Colon (tissue), 2 donors: Measurements from ENCODE around the gene ADAR.

Experiments
- FAIRE-seq: peaks from 2 replicates; lab custom pipeline; 2012; peaks lifted over from hg19 to GRCh38; lab: Jason Lieb, UNC
- donor health status: control.
- donor health status: control.

Gene ADAR

DNA sequence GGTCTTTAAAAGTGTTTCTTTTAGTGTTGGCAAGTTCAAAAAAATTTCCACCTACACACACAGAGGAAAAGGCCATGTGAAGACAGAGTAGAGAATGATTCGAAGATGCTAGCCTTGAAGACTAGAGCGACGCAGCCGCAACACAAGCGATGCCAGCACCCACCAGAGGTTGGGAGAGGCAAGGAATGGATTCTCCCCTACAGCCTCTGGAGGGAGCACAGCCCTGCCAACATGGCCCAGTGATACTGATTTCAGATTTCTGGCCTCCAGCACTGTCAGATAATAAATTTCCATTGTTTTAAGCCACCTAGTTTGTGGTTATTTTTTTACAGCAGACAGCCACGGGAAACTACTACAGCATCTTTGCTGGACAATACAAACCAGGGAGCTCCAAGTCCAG, 6.9 kb upstream of the ADAR start:
- no peak for FAIRE-seq

- no peak for FAIRE-seq
These were observed 6.3 kb upstream of the ADAR start for GRCh38 chr1:154614247-154614646.

DNA sequence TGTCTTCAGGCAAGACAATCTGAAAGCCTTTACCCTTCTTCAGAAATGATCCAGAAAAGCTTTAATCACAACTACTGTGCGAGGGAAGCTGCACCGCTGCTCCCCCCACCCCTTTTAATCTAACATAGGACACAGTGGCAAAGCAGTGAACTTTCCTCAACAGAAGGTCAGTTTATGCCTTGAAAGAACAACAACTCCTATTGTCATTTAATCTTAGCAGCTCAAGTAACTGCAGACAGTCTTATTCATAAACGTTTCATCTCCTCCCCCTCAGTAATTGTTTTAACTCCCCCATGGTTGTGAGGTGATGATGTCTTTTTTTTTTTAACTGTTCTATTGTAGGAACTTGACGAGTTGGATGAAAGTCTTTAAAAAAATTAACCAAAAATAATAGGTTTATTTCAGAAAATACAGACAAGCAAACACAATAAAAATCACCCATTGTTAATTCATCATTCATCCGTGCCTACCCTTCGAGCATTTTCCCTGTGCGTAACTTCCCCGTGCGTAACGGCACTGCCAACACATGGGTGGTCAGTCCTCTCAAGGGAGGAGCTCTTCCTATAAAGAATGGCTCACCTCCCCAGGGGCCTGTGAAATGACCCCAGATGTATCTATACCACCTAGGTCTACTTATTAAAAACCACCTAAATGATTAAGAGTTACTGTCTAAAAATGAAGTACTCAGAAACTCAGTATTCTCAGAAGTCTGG, 3.3 kb upstream of the ADAR start:
- no peak for FAIRE-seq

DNA sequence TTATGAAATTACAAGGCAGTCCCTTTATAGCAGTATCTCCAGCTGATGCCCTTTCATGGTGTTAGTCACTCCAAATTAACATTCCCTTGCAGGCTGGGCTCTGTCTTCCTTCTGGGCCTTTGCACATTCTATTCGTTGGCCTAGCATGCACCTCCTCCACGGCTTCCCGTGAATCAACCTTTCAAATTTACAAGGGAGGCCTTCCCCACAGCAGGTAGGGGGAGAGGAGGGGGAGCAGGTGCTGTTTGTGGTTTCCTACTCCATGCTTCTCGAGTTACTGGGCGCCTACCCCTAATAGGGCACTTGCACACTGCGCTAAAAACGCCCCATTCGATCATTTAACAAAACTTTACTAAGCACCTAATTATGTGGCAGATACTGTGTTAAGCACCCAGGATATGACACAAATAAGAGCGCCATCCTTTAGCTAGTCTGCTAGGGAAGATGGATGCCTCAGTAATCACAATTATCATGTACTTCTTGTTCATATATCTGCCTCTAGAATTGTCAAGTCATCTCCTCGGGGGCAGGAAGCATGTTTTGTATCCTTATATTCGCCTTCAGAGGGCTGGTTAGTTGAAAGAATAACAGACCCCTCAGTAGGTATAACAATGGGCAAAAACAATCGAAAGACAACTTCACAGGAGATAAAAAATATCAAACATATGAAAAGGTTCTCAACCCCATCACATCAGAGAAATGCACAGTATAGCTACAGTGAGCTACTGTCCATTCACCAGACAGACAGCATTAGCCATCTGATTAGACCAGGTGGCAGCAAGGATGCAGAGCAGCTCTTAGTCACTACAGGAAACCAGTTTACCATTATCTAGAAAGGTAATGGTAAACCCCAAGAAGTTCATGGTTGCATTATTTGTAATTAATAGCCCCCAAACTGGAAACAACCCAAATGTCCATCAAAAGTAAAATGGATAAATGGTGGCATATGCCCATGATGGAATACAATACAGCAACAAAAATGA, 1.7 kb upstream of the ADAR start:
- FAIRE-seq, result no peak

GRCh38 chr1:154608397-154609270, 648 bp upstream of the ADAR start:
- no peak for FAIRE-seq

DNA sequence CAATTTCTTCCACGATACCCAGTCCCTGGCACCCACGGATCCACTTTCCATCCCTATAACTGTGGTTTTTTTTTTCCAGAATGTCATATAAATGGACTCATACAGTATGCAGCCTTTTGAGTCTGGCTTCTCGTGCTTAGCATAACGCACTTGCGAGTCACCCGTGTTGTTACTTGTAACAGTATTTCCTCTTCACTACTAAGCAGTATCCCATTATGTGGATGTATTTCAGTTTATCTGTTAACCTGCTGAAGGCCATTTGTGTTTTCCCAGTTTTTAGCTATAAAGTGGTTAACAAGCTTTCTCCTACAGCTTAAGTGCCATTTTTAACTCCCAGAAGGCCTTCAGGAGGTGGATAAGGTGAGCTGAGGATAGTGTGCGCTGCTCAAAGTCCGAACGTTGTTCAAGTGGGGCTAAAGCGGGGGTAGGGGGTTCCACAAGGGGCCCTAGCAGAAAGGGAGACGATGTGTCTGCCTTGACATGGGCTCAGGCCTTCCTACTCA, 829 bp downstream of the ADAR start:
- no peak for FAIRE-seq

- FAIRE-seq, result no peak
These were observed 2.5 kb downstream of the ADAR start for GRCh38 chr1:154605534-154605933.

DNA sequence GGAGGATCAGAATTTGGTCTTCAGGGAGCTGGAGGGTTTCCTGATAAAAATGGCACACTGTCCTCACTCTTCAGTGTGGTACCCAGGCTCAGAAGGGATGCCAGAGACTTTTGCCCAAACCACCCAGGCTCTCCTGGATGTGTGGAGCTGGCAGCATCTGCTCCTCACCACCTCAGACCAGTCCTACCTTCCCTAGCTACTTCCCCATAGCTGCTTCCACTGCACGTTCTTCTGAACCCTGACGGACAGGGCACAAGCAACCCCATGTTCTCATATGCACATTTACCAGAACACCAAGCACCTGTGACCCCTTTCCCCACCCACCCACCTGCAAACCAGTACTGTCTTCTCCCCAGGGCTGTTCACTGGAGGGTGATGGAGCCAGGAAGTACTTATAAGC, 4.7 kb downstream of the ADAR start:
- no peak for FAIRE-seq

- no peak for FAIRE-seq
These were observed 8.3 kb downstream of the ADAR start for GRCh38 chr1:154599658-154600057.

- no peak for FAIRE-seq
These were observed 8.9 kb downstream of the ADAR start for GRCh38 chr1:154598871-154599635.

DNA sequence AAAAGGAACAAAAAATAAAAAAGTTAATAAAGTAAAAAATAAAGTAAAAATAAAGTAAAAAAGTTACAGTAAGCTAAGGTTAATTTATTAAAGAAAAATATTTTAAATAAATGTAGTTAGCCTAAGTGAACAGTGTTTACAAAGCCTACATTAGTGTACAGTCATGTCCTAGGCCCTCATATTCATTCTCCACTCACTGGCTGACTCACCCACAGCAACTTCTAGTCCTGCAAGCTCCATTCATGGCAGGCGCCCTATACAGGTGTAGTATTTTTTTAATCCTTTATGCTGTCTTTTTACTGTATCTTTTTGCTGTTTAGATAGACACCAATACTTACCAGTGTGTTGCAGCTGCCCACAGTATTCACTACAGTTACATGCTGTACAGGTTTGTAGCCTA, 12.4 kb downstream of the ADAR start:
- FAIRE-seq, result no peak

DNA sequence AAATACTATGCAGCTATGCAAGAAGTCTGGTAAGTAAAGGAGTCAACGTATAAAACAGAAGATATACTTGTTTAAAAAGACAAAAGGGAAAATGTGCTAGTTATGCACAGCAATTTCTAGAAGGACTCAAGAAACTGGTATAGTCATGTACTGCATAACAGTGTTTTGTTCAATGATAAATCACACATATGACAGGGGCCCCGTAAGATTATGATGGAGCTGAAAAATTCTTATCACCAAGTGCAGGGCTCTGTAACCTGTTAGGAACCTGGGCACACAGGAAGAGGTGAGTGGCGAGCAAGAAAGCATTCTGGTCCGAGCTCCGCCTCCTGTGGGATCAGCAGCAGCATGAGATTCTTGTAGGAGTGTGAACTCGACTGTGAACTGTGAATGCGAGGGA, 13.2 kb downstream of the ADAR start:
- no peak for FAIRE-seq

- no peak for FAIRE-seq
These were observed 14.6 kb downstream of the ADAR start for GRCh38 chr1:154593390-154593789.

- no peak for FAIRE-seq
These were observed 16.8 kb downstream of the ADAR start for GRCh38 chr1:154591206-154591605.

- no peak for FAIRE-seq
These were observed 17.2 kb downstream of the ADAR start for GRCh38 chr1:154590756-154591155.

- no peak for FAIRE-seq
These were observed 18.2 kb downstream of the ADAR start for GRCh38 chr1:154589780-154590179.

- FAIRE-seq, result no peak
These were observed 21.3 kb downstream of the ADAR start for GRCh38 chr1:154586641-154587040.

DNA sequence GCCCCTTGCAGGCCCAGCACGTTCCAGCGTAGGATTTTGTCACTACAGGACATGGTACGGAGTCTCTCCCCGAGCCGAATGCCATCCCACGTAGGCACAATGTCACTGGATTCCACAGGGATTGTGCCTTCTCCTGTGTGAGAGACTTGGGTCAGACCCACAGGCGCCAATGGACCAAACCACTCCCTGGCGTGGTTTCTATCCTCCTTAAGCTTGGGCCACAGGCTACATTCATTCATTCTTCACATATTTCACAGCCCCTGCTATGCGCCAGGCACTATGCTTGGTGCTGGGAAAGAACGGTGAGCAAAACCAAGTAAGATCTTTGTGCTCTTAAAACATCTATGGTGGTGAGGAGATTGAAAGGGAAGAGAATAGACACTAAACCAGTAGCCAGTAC, 21.8 kb downstream of the ADAR start:
- no peak for FAIRE-seq

GRCh38 chr1:154584267-154584994, 23.6 kb downstream of the ADAR start:
- no peak for FAIRE-seq

DNA sequence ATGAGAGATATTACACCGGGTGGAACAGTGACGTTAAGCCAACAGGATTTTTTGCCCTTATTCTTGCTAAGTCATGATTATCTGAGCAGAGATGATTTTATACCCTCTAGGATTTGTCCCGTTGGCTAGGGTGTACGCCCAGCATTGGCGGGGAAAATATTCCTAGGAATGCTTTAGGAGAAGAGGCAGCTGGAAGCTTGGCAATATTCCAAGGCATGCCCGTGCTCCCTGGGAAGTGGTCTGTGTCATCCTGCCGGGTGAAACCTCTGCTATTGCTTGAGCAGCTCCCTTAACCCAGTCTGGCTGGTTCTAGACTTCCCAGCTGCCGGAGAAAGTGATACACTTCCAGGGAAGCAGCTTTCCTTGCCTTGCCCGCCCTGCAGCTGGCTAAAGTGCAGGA, 24.2 kb downstream of the ADAR start:
- FAIRE-seq, result no peak

GRCh38 chr1:154582885-154583284, 25.1 kb downstream of the ADAR start:
- no peak for FAIRE-seq
